ENCODE data around the gene UST.

The UST gene

GRCh38 chr6:149107520-149107919 lies 360.7 kb downstream of the UST start:
- TF ChIP-seq Cebpa-rat (IDR thresholded peaks at IDR 0.05) = no peak
- Histone ChIP-seq H3K4me1 (peaks cover 24% of the 10 kb centered on the region), H4K20me1 (no peaks in the 10 kb centered on the region), H3K4me2 (no peak overlapping the region), H3K9me3 (no peaks in the 10 kb centered on the region), H3K27me3 (no peaks in the 10 kb centered on the region), H3K27ac (no peak overlapping the region), H3K9ac (no peak overlapping the region), H3K4me3 (no peak overlapping the region), H3K36me3 (no peaks in the 10 kb centered on the region)

DNA sequence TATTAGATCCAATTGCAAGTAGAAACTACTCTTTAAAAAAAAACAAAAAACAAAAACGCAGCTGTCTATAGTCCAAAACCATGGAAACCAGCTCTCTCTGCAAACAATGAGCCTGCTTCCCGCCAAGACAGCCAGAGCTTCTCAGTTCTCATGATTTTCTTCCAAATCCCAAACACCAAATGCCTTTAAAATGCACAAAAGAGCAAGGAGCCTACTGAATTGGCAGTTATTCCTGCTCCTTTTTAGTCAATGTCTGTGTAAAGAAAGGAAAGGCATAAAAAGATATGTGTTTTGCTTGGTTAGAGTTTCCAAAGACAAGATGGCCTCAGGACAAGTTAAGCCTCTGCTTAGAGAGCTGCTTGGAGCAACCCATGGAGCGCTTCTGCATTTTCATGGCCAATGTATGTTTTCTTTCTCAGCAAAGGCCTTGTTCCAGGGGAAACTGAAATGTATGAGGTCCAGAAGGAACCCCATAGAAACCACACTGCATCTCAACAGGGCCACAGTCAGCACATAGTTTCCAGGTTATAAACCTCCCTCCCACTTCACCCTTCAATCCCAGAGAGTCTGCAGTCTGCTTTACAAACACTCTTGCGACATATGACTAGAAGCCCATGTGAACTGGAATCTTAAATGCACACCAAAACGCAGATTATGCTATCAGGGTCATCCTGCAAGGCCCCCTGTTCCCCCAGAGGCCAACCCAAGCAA lies 361.4 kb downstream of the UST start:
- Histone ChIP-seq H4K20me1 (no peaks in the 10 kb centered on the region), H3K4me1 (peaks cover 31% of the 10 kb centered on the region), H3K27me3 (no peaks in the 10 kb centered on the region), H3K4me2 (no peak overlapping the region), H3K4me3 (no peak overlapping the region), H3K9me3 (peaks cover 5% of the 10 kb centered on the region; the same call in 1 of the 2 replicates), H3K9ac (no peak overlapping the region), H3K36me3 (no peaks in the 10 kb centered on the region), H3K27ac (no peak overlapping the region)
- no peak for TF ChIP-seq Cebpa-rat (IDR thresholded peaks at IDR 0.05)

DNA sequence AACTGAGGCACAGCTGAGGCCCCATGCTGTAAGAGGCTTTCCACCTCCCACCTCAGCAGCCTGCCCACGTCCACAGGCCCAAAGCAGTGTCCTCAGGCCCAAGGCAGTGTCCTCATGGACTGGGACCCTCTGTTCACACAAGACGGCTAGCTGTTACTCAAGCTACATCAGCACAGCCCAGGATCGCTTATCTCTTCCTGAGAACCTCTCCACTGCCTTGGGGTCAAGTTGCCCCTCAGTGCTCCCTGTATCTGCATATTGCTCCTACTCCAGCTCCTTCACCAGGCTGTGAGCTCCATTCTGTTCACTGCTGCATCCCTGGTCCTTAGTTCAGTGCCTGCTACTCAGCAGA lies 361.9 kb downstream of the UST start:
- no peak overlapping the region for H3K4me3 ChIP-seq
- peaks cover 36% of the 10 kb centered on the region for H3K4me1 ChIP-seq
- TF ChIP-seq Cebpa-rat (IDR thresholded peaks at IDR 0.05) = no peak
- H3K36me3 ChIP-seq = no peaks in the 10 kb centered on the region
- peaks cover 10% of the 10 kb centered on the region; the same call in 1 of the 2 replicates for H3K9me3 ChIP-seq
- H3K27ac ChIP-seq = no peak overlapping the region
- no peak overlapping the region for H3K9ac ChIP-seq
- H3K4me2 ChIP-seq = no peak overlapping the region
- no peaks in the 10 kb centered on the region for H4K20me1 ChIP-seq
- H3K27me3 ChIP-seq = no peaks in the 10 kb centered on the region

GRCh38 chr6:149109397-149110070 lies 362.7 kb downstream of the UST start:
- H3K27me3 ChIP-seq = no peaks in the 10 kb centered on the region

GRCh38 chr6:149111556-149112115 lies 364.8 kb downstream of the UST start:
- Histone ChIP-seq H3K27me3 (no peaks in the 10 kb centered on the region), H3K9me3 (peaks cover 11% of the 10 kb centered on the region; the same call in 1 of the 2 replicates), H3K4me2 (peak overlapping the region; percentile 29), H3K36me3 (no peaks in the 10 kb centered on the region), H3K9ac (no peak overlapping the region), H3K4me1 (peaks cover 36% of the 10 kb centered on the region), H4K20me1 (no peaks in the 10 kb centered on the region), H3K4me3 (no peak overlapping the region), H3K27ac (no peak overlapping the region)
- no peak for TF ChIP-seq Cebpa-rat (IDR thresholded peaks at IDR 0.05)

More at GRCh38 chr6:149109397-149110070, 362.7 kb downstream of the UST start:
- no peak overlapping the region for H3K4me3 ChIP-seq
- peaks cover 11% of the 10 kb centered on the region; the same call in 1 of the 2 replicates for H3K9me3 ChIP-seq
- 0 out of 2 replicates have a peak overlapping the region, but pooled peaks have one; percentile 1 for H3K4me2 ChIP-seq
- peaks cover 36% of the 10 kb centered on the region for H3K4me1 ChIP-seq
- H4K20me1 ChIP-seq = no peaks in the 10 kb centered on the region
- no peak overlapping the region for H3K9ac ChIP-seq
- TF ChIP-seq Cebpa-rat (IDR thresholded peaks at IDR 0.05) = no peak
- H3K27ac ChIP-seq = no peak overlapping the region
- H3K36me3 ChIP-seq = no peaks in the 10 kb centered on the region

DNA sequence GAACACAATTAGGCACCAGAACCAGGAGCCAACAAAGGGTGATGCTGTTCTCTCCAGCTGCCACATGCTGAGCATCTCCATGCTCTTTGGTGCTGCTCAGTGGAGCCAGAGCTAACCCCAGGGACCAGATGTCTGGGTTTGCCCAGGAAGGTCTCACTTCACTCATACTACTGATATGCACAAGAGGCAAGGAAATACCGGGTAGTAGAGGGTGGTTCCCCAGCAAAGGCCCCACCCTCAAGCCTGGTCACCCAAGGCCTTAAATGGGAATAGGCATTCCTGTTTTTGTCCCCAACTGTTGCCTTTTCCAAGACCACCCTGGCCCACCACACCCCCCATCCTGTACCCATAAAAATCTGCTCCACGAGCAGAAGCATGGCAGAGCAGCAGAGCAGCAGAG lies 366.1 kb downstream of the UST start:
- no peak overlapping the region for H3K4me3 ChIP-seq
- peak overlapping the region; percentile 17 for H3K4me2 ChIP-seq
- no peak for TF ChIP-seq Cebpa-rat (IDR thresholded peaks at IDR 0.05)
- H3K9me3 ChIP-seq = peaks cover 11% of the 10 kb centered on the region; the same call in 1 of the 2 replicates
- no peak overlapping the region for H3K27ac ChIP-seq
- no peak overlapping the region for H3K9ac ChIP-seq
- no peaks in the 10 kb centered on the region for H3K36me3 ChIP-seq
- H3K4me1 ChIP-seq = peaks cover 36% of the 10 kb centered on the region
- no peaks in the 10 kb centered on the region for H4K20me1 ChIP-seq
- no peaks in the 10 kb centered on the region for H3K27me3 ChIP-seq

DNA sequence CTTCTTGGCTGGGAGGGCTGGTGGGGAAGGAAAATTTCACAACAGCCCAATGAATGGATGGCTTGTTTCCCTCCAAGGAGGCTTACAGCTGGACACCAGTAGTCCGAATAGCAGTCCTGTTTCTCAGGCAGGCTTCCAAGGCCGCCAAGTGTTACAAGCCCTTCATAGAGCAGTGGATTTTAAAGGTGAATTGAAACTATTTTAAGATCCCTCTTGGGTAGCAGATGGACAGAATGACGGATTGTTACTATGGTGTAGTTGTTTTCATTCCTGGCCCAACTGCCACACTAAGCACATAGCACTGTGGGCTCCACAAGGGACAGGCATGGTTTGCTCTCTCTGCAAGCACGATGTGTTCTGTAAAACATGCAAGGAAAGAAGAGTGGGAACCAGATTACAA lies 367.3 kb downstream of the UST start:
- Histone ChIP-seq H4K20me1 (no peaks in the 10 kb centered on the region), H3K27ac (no peak overlapping the region), H3K9me3 (peaks cover 11% of the 10 kb centered on the region; the same call in 1 of the 2 replicates), H3K36me3 (no peaks in the 10 kb centered on the region), H3K4me1 (peaks cover 34% of the 10 kb centered on the region), H3K4me2 (no peak overlapping the region), H3K27me3 (no peaks in the 10 kb centered on the region), H3K9ac (no peak overlapping the region), H3K4me3 (no peak overlapping the region)
- no peak for TF ChIP-seq Cebpa-rat (IDR thresholded peaks at IDR 0.05)

- H3K9me3 ChIP-seq = peaks cover 15% of the 10 kb centered on the region
- H3K4me2 ChIP-seq = no peak overlapping the region
- H3K27me3 ChIP-seq = no peaks in the 10 kb centered on the region
- H3K4me1 ChIP-seq = peaks cover 8% of the 10 kb centered on the region; the same call in 1 of the 2 replicates
- H3K9ac ChIP-seq = no peak overlapping the region
- H4K20me1 ChIP-seq = no peaks in the 10 kb centered on the region
- TF ChIP-seq Cebpa-rat (IDR thresholded peaks at IDR 0.05) = no peak
- no peak overlapping the region for H3K4me3 ChIP-seq
- H3K27ac ChIP-seq = no peak overlapping the region
- no peaks in the 10 kb centered on the region for H3K36me3 ChIP-seq
Measured at GRCh38 chr6:149118737-149119653, 372.2 kb downstream of the UST start.
